ENCODE results near the gene SCUBE1.

Gene SCUBE1

DNA sequence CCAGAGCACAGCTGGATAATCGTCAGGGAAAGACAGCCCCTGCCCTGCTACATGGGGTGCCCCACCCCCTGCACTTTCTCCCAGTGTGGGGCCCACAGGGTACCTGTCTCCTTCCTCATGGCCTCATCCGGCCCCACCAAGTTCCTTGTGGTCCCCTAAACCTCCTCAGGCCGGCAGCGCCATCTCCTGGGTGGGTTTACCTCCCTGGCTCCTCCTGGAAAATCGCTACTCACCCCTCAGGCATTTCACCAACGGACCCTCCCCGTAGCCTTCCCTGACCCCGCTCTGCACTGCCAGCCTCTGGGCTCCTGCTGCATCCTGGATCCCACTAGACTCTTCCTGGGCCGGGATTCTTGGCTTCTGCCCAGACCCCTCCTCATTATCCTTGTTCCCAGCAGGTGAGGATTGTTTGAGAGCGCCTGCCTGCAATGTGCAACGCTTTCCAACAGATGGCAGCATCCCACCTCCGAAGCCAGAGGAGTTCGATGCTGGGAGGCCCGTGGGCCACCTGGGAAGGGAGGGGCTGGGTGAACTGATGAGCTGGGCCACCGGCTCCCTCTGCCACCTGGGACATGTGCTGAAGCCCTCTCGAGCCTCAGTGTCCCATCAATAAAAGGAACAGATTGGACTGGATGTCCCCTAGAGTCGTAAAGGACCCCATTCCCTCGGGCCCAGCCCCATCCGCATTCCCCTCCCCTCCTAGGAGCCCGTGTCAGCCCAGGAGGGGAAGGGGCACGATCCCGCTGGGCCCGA is 112.0 kb downstream of the SCUBE1 start:
- peak; percentile 76 for DNase-seq (ENCODE audit: low read depth, low spot score)
- WGBS (ENCODE audit: insufficient coverage, insufficient read length): no CpG with 5 or more reads among the region's 23 CpGs
- no peaks in the 10 kb centered on the region; the same call in 1 of the 2 replicates for H3K36me3 ChIP-seq (ENCODE audit: control insufficient read depth, insufficient read depth, low read length)
- no peak overlapping the region for H3K4me3 ChIP-seq (ENCODE audit: low read length)
- peaks cover 11% of the 10 kb centered on the region for H3K4me1 ChIP-seq (ENCODE audit: control insufficient read depth, insufficient read depth, low read length)
- H3K27ac ChIP-seq (ENCODE audit: low read length): no peak overlapping the region
- H3K27me3 ChIP-seq (ENCODE audit: control insufficient read depth, insufficient read depth, low read length): no peaks in the 10 kb centered on the region
- H3K9me3 ChIP-seq (ENCODE audit: control insufficient read depth, insufficient read depth, low read length): no peaks in the 10 kb centered on the region

DNA sequence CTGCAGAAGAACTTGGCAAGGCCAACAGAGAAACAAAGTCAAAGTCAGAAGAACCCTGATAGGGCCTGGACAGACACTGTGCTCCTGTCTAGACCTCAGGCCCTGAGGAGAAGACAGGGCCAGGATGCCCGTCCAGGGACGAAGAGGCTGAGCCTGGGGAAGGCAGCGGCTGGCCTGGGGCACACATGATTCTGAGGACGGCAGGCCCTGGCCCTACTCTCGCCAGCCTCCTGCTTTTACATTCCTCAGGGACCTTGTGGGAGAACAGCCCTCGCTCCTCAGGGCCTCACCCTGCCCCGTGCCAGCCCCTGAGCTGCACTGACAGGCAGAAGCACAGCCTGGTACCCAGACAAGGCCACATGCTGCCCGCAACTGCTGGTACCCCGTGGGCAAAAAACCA is 112.6 kb downstream of the SCUBE1 start:
- no peaks in the 10 kb centered on the region; the same call in 1 of the 2 replicates for H3K36me3 ChIP-seq (ENCODE audit: control insufficient read depth, insufficient read depth, low read length)
- no peaks in the 10 kb centered on the region for H3K27me3 ChIP-seq (ENCODE audit: control insufficient read depth, insufficient read depth, low read length)
- H3K4me3 ChIP-seq (ENCODE audit: low read length): no peak overlapping the region
- H3K4me1 ChIP-seq (ENCODE audit: control insufficient read depth, insufficient read depth, low read length): peaks cover 11% of the 10 kb centered on the region
- no peaks in the 10 kb centered on the region for H3K9me3 ChIP-seq (ENCODE audit: control insufficient read depth, insufficient read depth, low read length)
- DNase-seq (ENCODE audit: low read depth, low spot score): no peak
- no peak overlapping the region for H3K27ac ChIP-seq (ENCODE audit: low read length)
- no CpG with 5 or more reads among the region's 9 CpGs for WGBS (ENCODE audit: insufficient coverage, insufficient read length)

DNA sequence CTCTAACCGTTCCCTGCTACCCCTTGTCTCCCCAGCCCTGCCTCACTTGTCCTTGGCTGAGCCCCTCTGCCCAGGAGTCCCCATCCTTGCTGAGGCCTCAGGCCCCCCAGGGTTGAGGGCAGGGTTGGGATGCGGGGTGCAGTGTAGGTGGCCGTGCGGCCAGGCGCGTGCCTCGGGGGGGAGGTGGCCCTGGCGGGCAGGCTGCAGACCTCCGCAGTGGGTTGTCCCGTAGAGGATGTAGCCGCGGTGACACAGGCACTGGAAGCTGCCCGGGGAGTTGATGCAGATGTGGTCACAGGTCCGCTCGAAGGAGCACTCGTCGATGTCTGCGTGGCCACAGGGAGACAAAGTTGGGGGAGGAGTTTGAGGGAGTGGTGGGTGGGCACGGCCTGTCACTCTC is 114.3 kb downstream of the SCUBE1 start:
- Histone ChIP-seq H3K4me3 (ENCODE audit: low read length) (no peak overlapping the region), H3K4me1 (ENCODE audit: control insufficient read depth, insufficient read depth, low read length) (peaks cover 11% of the 10 kb centered on the region), H3K27me3 (ENCODE audit: control insufficient read depth, insufficient read depth, low read length) (no peaks in the 10 kb centered on the region), H3K27ac (ENCODE audit: low read length) (no peak overlapping the region), H3K36me3 (ENCODE audit: control insufficient read depth, insufficient read depth, low read length) (no peaks in the 10 kb centered on the region; the same call in 1 of the 2 replicates), H3K9me3 (ENCODE audit: control insufficient read depth, insufficient read depth, low read length) (no peaks in the 10 kb centered on the region)
- no CpG with 5 or more reads among the region's 19 CpGs for WGBS (ENCODE audit: insufficient coverage, insufficient read length)
- no peak for DNase-seq (ENCODE audit: low read depth, low spot score)

DNA sequence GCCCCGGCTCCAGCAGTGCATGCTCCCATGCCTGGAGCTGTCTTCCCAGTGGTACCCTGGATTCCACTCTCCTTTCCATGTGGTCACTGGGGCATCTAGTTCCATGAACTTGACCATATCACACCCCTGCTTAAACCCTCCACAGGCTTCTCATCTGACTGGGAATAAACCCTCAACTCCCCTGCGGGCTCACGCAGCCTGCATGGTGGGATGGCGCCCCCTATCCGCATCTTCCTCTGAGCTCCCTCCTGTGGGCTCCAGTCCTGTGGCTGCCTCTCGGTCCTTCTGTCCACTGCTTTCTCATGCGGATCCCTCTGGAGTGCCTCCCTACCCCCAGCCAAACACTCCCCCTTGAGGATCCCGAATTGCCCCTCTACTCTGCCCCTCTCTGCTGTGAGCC is 114.8 kb downstream of the SCUBE1 start:
- H3K27me3 ChIP-seq (ENCODE audit: control insufficient read depth, insufficient read depth, low read length): no peaks in the 10 kb centered on the region
- no peaks in the 10 kb centered on the region for H3K9me3 ChIP-seq (ENCODE audit: control insufficient read depth, insufficient read depth, low read length)
- no peak overlapping the region for H3K4me3 ChIP-seq (ENCODE audit: low read length)
- H3K27ac ChIP-seq (ENCODE audit: low read length): no peak overlapping the region
- peaks cover 11% of the 10 kb centered on the region for H3K4me1 ChIP-seq (ENCODE audit: control insufficient read depth, insufficient read depth, low read length)
- DNase-seq (ENCODE audit: low read depth, low spot score): peak; percentile 45
- no CpG with 5 or more reads among the region's 8 CpGs for WGBS (ENCODE audit: insufficient coverage, insufficient read length)
- H3K36me3 ChIP-seq (ENCODE audit: control insufficient read depth, insufficient read depth, low read length): no peaks in the 10 kb centered on the region; the same call in 1 of the 2 replicates

DNA sequence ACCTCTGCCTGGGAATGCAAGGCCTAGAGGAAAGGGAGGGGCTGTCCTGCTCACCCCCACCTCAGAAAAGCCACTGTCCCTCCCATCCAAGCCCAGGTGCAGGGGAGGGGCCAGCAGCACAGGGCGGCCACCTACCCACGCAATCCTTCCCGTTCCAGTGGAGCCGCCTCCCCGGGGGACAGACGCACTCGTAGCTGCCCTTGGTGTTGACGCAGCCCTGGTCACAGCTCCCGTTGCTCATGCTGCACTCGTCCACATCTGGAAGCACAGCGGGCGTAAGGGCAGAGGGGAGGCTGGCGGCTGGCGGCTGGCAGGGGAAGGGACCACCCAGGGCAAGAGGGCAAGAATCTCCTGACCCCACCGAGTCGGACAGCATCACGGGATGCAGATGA is 115.9 kb downstream of the SCUBE1 start:
- Histone ChIP-seq H3K27ac (ENCODE audit: low read length) (no peak overlapping the region), H3K27me3 (ENCODE audit: control insufficient read depth, insufficient read depth, low read length) (no peaks in the 10 kb centered on the region), H3K36me3 (ENCODE audit: control insufficient read depth, insufficient read depth, low read length) (no peaks in the 10 kb centered on the region; the same call in 1 of the 2 replicates), H3K9me3 (ENCODE audit: control insufficient read depth, insufficient read depth, low read length) (no peaks in the 10 kb centered on the region), H3K4me1 (ENCODE audit: control insufficient read depth, insufficient read depth, low read length) (peaks cover 11% of the 10 kb centered on the region), H3K4me3 (ENCODE audit: low read length) (no peak overlapping the region)
- WGBS (ENCODE audit: insufficient coverage, insufficient read length): no CpG with 5 or more reads among the region's 17 CpGs
- DNase-seq (ENCODE audit: low read depth, low spot score): no peak

DNA sequence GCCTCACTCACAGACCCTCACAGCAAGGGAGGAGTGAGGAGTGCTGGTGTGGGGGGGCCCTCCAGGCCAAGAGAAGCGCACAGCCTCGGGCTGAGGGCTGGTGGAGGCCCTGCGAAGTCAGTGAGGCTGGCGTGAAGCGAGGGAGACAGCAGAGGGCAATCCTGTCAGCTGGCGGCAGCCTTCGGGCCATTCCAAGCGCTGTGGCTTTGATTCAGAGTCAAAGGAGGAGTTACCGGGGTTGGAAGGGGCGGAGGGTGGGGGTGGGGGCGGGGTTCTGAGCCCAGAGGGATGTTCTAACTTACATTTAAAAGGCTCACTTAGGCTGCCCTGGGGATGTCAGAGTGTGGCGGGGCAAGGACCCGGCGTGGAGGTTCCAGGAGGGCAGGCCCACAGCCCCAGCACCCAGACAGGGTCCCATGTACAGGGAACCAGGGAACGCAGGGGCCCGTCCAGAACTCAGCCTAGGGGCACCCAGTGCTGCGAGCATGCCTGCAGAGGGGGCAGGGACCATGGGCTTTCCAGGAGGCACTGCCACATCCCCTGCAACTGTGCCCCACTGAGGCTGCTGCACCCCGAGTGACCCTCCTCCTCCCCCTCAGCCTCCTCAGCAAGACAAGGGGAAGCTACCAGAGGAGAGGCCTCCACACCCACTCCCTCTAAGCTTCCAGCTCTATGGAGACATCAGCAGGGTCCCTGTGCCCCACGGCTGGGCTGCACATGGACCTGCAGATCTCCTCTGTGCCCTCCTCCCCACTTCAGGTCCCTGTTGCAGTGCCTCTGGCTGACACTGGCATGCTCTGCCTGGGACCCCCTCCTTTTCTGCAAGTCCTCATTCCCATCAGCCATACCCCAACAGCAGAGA is 116.6 kb downstream of the SCUBE1 start:
- DNase-seq (ENCODE audit: low read depth, low spot score): peak; percentile 73
- H3K4me1 ChIP-seq (ENCODE audit: control insufficient read depth, insufficient read depth, low read length): peaks cover 11% of the 10 kb centered on the region
- H3K4me3 ChIP-seq (ENCODE audit: low read length): no peak overlapping the region
- no CpG with 5 or more reads among the region's 19 CpGs for WGBS (ENCODE audit: insufficient coverage, insufficient read length)
- no peak overlapping the region for H3K27ac ChIP-seq (ENCODE audit: low read length)
- no peaks in the 10 kb centered on the region for H3K27me3 ChIP-seq (ENCODE audit: control insufficient read depth, insufficient read depth, low read length)
- H3K9me3 ChIP-seq (ENCODE audit: control insufficient read depth, insufficient read depth, low read length): no peaks in the 10 kb centered on the region
- no peaks in the 10 kb centered on the region; the same call in 1 of the 2 replicates for H3K36me3 ChIP-seq (ENCODE audit: control insufficient read depth, insufficient read depth, low read length)

DNA sequence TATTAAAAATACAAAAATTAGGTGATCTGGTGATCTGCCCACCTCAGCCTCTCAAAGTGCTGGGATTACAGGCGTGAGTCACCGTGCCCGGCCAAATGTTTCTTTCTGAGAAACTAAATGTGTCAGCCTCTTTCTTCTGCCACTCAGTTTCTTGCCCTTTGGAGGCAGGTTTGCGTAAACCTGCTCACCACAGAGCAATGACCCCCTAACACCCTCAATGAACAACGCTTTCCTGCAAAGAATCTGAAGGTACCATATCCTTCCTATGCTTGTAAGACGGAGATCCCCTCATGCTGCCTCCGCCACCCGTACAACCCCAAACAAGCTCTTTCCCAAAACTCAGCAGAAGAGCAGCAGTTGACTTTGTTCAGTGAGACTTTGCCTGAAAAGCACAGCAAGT is 117.6 kb downstream of the SCUBE1 start:
- H3K27me3 ChIP-seq (ENCODE audit: control insufficient read depth, insufficient read depth, low read length): no peaks in the 10 kb centered on the region
- WGBS (ENCODE audit: insufficient coverage, insufficient read length): no CpG with 5 or more reads among the region's 8 CpGs
- DNase-seq (ENCODE audit: low read depth, low spot score): no peak
- no peaks in the 10 kb centered on the region for H3K9me3 ChIP-seq (ENCODE audit: control insufficient read depth, insufficient read depth, low read length)
- peaks cover 11% of the 10 kb centered on the region for H3K4me1 ChIP-seq (ENCODE audit: control insufficient read depth, insufficient read depth, low read length)
- no peak overlapping the region for H3K4me3 ChIP-seq (ENCODE audit: low read length)
- no peaks in the 10 kb centered on the region; the same call in 1 of the 2 replicates for H3K36me3 ChIP-seq (ENCODE audit: control insufficient read depth, insufficient read depth, low read length)
- H3K27ac ChIP-seq (ENCODE audit: low read length): no peak overlapping the region

DNA sequence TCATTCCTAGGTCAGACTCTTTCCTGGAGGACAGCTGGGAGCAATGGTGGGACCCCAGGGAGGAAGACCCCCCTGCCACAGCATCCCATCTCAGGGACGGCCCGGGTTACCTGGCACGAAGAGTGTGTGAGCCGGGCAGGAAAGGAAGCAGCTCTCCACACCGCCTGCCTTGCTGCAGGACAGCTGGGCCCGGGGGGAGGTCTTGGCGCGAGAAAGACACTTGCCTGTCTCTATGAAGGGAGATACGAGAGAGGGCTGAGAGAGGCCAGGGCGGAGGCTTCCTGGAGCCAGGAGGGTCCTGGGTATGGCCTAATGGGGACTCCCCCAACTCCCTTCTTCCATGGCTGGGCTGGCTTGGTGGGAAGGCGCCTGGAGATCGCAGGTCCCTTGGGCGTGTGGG is 120.2 kb downstream of the SCUBE1 start:
- DNase-seq (ENCODE audit: low read depth, low spot score): no peak
- Histone ChIP-seq H3K4me3 (ENCODE audit: low read length) (no peak overlapping the region), H3K27me3 (ENCODE audit: control insufficient read depth, insufficient read depth, low read length) (no peaks in the 10 kb centered on the region), H3K27ac (ENCODE audit: low read length) (no peak overlapping the region), H3K4me1 (ENCODE audit: control insufficient read depth, insufficient read depth, low read length) (peaks cover 9% of the 10 kb centered on the region), H3K36me3 (ENCODE audit: control insufficient read depth, insufficient read depth, low read length) (no peaks in the 10 kb centered on the region), H3K9me3 (ENCODE audit: control insufficient read depth, insufficient read depth, low read length) (no peaks in the 10 kb centered on the region)
- WGBS (ENCODE audit: insufficient coverage, insufficient read length): no CpG with 5 or more reads among the region's 13 CpGs

DNA sequence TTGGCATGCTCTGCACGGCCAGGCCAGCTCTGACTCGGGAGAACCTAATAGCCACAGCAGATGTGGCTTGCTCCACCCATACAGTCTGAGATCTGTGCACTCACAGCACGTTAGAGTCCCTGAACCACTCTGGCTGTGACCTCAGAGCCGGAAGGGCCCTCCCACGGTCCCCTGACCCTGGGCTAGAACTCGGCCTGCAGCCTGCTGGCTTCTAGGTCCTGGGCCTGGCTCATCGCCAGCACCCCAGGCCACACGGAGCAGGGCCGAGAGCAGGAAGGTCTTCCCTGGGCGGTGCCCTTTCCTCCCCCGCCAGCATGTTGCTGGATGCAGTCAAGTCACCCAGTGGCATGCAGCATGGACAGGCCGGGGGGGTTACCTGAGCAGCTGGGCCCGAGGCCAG is 120.9 kb downstream of the SCUBE1 start:
- H3K9me3 ChIP-seq (ENCODE audit: control insufficient read depth, insufficient read depth, low read length): no peaks in the 10 kb centered on the region
- no peak for DNase-seq (ENCODE audit: low read depth, low spot score)
- H3K4me3 ChIP-seq (ENCODE audit: low read length): no peak overlapping the region
- no peaks in the 10 kb centered on the region for H3K27me3 ChIP-seq (ENCODE audit: control insufficient read depth, insufficient read depth, low read length)
- H3K36me3 ChIP-seq (ENCODE audit: control insufficient read depth, insufficient read depth, low read length): no peaks in the 10 kb centered on the region
- no peak overlapping the region for H3K27ac ChIP-seq (ENCODE audit: low read length)
- no CpG with 5 or more reads among the region's 13 CpGs for WGBS (ENCODE audit: insufficient coverage, insufficient read length)
- peaks cover 9% of the 10 kb centered on the region for H3K4me1 ChIP-seq (ENCODE audit: control insufficient read depth, insufficient read depth, low read length)

DNA sequence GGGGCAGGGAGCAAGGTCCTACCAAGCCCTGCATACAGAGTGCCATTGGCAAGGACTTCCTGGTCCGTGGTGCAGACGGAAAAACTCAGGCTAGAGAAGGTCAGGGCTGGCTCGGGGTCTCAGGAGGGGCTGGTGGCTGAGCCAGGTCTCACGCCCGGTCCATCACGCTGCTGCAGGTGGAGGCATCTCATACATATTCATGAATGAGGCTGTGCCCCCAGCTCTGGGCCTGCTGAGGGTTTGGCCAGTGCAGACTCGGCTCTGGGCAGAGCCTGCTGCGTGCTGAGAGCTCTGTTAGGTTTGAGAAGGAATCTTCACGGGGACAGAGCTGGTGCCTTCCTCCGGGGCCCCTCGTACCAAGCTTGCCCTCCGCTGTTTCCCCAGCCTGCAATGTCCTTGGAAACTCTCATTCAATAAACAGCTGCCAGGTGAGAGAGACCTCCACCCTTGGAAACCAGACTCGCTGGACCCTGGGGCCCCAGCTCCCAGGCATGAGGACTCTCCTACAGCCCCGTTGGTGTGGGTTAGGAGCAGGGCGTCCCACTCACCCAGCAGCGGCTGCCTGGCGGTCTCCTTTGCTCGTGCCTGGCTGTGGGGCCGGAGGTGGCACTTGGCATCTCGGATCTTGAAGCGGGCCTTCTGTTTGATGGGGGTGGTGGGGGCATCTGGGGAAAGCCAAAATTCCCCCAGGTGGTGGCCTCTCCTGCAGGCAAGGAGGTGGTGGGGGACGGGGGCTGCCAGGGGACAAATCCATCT is 122.4 kb downstream of the SCUBE1 start:
- no peak for DNase-seq (ENCODE audit: low read depth, low spot score)
- Histone ChIP-seq H3K27ac (ENCODE audit: low read length) (no peak overlapping the region), H3K4me1 (ENCODE audit: control insufficient read depth, insufficient read depth, low read length) (peaks cover 4% of the 10 kb centered on the region), H3K27me3 (ENCODE audit: control insufficient read depth, insufficient read depth, low read length) (no peaks in the 10 kb centered on the region), H3K4me3 (ENCODE audit: low read length) (no peak overlapping the region), H3K36me3 (ENCODE audit: control insufficient read depth, insufficient read depth, low read length) (no peaks in the 10 kb centered on the region), H3K9me3 (ENCODE audit: control insufficient read depth, insufficient read depth, low read length) (no peaks in the 10 kb centered on the region)
- WGBS (ENCODE audit: insufficient coverage, insufficient read length): no CpG with 5 or more reads among the region's 22 CpGs

All from iPS DF 6.9 (cell line).